H1 (cell line): Measurements from ENCODE around the gene PRKD3. TPM values are rescaled to one million over a fixed set of nuclear protein-coding genes. Genes with fewer than 3 reads are reported as not detected.

Experiments used
- polyA plus RNA-seq, 7 experiments: library from polyadenylated mRNA; depleted of rRNA in 3 of 7; stranded (reverse) in 5 of 7; unstranded in 2 of 7; fragments of >200 nt in 5 of 7; fragments of 200-250 nt in 2 of 7; gene quantifications; 1 replicate in 5 of 7; 2 replicates in 1 of 7; 4 replicates in 1 of 7; pipeline versions ENCODE4 v1.2.1 to v1.2.3, GENCODE V29; 2011 to 2013; ENCODE audit warnings: missing spikeins in 2 of 7, mixed read lengths in 2 of 7
- total RNA-seq: library from RNA; stranded (reverse); fragmentation: NEBNext Ultra II Directional; extraction: Animal tissue kit (Norgen Biotek cat#: 25700); gene quantifications from 2 replicates; pipeline ENCODE4 v1.2.1, GENCODE V29; 2021
- TF ChIP-seq, protein P1 (sequence below): IDR thresholded peaks from 2 replicates; pipeline ENCODE4 v1.6.1; 2012; ENCODE audit warnings: inconsistent platforms
- TF ChIP-seq, protein P2 (sequence below), 3 experiments: IDR thresholded peaks; 1 replicate in 2 of 3; 2 replicates in 1 of 3; pipeline versions ENCODE4 v1.5.1 to v1.6.1; 2011; ENCODE audit warnings: low read length in 3 of 3, mild to moderate bottlenecking in 3 of 3, inconsistent platforms in 2 of 3, low read depth in 1 of 3, moderate library complexity in 1 of 3; ENCODE audit not compliant: insufficient read depth in 1 of 3; ENCODE audit errors: control extremely low read depth in 1 of 3

PRKD3 gene
- total and polyA plus RNA-seq, 2 of the 8 experiments (the other 6 are each of a cell fraction or from before 2014, with no cell fraction given): 12.0 to 63.3 TPM

DNA sequence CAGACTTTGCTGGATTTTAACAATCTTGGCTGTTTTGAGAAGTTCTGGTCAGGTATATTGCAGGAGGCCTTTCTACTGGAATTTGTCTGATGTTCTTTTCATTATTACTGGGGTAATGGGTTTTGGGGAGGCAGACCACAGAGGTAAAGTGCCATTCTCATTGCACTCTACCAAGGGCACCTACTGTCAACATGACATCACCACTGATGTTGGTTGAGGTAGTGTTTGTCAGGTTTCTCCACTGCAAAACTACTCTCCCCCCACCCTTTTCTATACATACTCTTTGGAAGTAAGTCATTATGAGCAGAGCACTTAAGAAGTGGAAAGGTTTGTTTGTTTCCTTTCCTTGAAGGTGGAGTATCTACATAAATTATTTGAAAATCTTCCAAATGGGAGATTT is 27.0 kb downstream of the PRKD3 start (continued):
- TF ChIP-seq, protein P1, sequence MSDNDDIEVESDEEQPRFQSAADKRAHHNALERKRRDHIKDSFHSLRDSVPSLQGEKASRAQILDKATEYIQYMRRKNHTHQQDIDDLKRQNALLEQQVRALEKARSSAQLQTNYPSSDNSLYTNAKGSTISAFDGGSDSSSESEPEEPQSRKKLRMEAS: no peak
- TF ChIP-seq, protein P2, sequence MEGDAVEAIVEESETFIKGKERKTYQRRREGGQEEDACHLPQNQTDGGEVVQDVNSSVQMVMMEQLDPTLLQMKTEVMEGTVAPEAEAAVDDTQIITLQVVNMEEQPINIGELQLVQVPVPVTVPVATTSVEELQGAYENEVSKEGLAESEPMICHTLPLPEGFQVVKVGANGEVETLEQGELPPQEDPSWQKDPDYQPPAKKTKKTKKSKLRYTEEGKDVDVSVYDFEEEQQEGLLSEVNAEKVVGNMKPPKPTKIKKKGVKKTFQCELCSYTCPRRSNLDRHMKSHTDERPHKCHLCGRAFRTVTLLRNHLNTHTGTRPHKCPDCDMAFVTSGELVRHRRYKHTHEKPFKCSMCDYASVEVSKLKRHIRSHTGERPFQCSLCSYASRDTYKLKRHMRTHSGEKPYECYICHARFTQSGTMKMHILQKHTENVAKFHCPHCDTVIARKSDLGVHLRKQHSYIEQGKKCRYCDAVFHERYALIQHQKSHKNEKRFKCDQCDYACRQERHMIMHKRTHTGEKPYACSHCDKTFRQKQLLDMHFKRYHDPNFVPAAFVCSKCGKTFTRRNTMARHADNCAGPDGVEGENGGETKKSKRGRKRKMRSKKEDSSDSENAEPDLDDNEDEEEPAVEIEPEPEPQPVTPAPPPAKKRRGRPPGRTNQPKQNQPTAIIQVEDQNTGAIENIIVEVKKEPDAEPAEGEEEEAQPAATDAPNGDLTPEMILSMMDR (IDR thresholded peaks at IDR 0.05; ENCODE audit: control extremely low read depth in 1 of 3, insufficient read depth in 1 of 3, low read depth in 1 of 3, low read length in 3 of 3): no peak
